Nephron progenitor cell (in vitro differentiated cells): ENCODE data around the gene CELF4.

ENCODE experiments used
- DNase-seq: peaks from one replicate; pipeline ENCODE4 v3.0.0; 2021
- H3K27ac Mint-ChIP-seq: 2 replicates; pipeline ENCODE4 v1.8.0; 2021; ENCODE audit warnings: mild to moderate bottlenecking, moderate library complexity, mixed read lengths
- H3K27me3 Mint-ChIP-seq: 2 replicates; pipeline ENCODE4 v1.8.0; 2021; ENCODE audit warnings: mild to moderate bottlenecking, low read depth, mixed read lengths; ENCODE audit not compliant: poor library complexity
- H3K36me3 Mint-ChIP-seq: 2 replicates; pipeline ENCODE4 v1.8.0; 2021; ENCODE audit warnings: low read depth, mixed read lengths
- H3K4me1 Mint-ChIP-seq: 2 replicates; pipeline ENCODE4 v1.8.0; 2021; ENCODE audit warnings: mixed read lengths
- H3K4me3 Mint-ChIP-seq: 2 replicates; pipeline ENCODE4 v1.8.0; 2021; ENCODE audit warnings: mild to moderate bottlenecking, moderate library complexity, mixed read lengths
- H3K9me3 Mint-ChIP-seq: 2 replicates; pipeline ENCODE4 v1.8.0; 2021; ENCODE audit warnings: mild to moderate bottlenecking, moderate library complexity, mixed read lengths
- CTCF ChIP-seq: fragments of 200-600 bp; sonication (generic); IDR thresholded peaks from 2 replicates; pipeline ENCODE4 v1.5.0; 2021; ENCODE audit warnings: antibody characterized with exemption

CELF4 gene

DNA sequence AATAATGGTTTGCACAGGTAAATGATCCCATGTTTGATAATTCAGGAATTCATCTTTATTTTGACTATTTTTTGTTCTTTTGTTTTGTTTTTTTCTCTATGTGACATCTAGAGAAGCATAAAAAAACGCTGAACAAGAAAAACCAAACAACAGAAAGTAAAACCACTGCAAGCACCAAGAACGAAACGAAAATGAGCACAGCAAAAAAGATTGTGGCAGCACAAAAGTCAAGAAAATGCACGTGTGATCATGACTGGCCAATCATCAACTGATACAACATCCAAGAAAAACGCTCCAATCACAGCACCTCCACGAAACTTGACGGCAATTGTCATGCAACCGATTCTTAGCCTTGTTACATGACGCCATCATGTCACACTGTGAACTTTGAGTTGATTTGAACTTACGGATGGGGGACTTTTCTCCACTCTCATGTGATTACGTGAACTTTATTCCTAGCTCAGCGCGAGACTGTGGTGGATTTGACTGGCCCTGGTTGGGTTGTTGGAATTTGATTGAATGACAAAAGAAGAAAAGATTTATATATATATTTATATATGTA, 318.7 kb downstream of the CELF4 start:
- DNase-seq, result no peak
- no peaks in the 10 kb centered on the region for H3K9me3 Mint-ChIP-seq
- H3K27ac Mint-ChIP-seq, result no peak overlapping the region
- H3K27me3 Mint-ChIP-seq, result peaks cover 44% of the 10 kb centered on the region
- H3K4me1 Mint-ChIP-seq, result peaks cover 62% of the 10 kb centered on the region
- H3K36me3 Mint-ChIP-seq, result no peaks in the 10 kb centered on the region
- TF ChIP-seq CTCF, result no peak
- no peak overlapping the region for H3K4me3 Mint-ChIP-seq

GRCh38 chr18:37244618-37245017, 321.0 kb downstream of the CELF4 start:
- Mint-ChIP-seq H3K27me3 (peaks cover 42% of the 10 kb centered on the region), H3K27ac (no peak overlapping the region), H3K36me3 (no peaks in the 10 kb centered on the region), H3K4me1 (peaks cover 62% of the 10 kb centered on the region), H3K4me3 (no peak overlapping the region), H3K9me3 (no peaks in the 10 kb centered on the region)
- DNase-seq, result no peak
- TF ChIP-seq CTCF, result no peak

GRCh38 chr18:37243741-37244140, 321.9 kb downstream of the CELF4 start:
- Mint-ChIP-seq H3K4me1 (peaks cover 53% of the 10 kb centered on the region), H3K4me3 (peak overlapping the region; percentile 79), H3K27me3 (peaks cover 38% of the 10 kb centered on the region), H3K27ac (no peak overlapping the region), H3K36me3 (no peaks in the 10 kb centered on the region), H3K9me3 (no peaks in the 10 kb centered on the region)
- TF ChIP-seq CTCF, result no peak
- DNase-seq, result peak; percentile 68

DNA sequence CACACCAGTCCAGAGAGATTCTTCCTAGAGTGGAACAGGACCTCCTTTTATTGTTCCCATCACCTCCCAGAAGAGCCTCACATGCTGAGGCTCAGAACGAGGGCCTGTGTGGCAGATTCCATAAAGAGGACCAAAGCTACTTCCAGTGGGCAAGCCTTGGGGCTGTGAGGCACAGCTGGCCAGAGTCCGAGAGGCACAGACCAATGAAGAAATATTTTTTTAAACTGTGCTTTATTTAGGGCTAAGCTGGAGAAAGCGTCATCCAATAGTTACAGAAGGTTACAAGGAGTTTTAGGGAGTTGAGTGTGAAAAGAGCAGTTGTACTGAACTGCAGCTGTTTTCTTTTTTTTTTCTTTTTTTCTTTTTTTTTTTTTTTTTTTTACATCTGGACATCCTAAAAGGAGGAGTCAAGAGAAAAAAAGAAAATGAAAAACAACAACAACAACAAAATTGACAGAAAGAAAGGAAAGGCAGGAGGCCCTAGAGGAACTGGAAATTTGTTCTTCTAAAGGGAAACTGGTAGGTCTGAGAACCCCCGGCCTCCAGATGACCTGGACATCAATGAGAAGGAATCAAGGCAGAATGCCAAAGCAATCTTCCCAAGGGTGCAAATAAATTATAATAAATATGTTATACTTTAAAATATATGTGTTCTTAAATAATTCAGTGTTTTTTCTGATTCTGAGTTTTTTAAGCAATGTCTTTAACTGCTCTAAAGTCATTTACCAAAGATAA, 322.6 kb downstream of the CELF4 start:
- H3K27me3 Mint-ChIP-seq, result peaks cover 38% of the 10 kb centered on the region
- no peaks in the 10 kb centered on the region for H3K9me3 Mint-ChIP-seq
- H3K4me1 Mint-ChIP-seq, result peaks cover 46% of the 10 kb centered on the region
- no peak for DNase-seq
- no peak overlapping the region for H3K27ac Mint-ChIP-seq
- no peaks in the 10 kb centered on the region for H3K36me3 Mint-ChIP-seq
- no peak for TF ChIP-seq CTCF
- H3K4me3 Mint-ChIP-seq, result peak overlapping the region; percentile 79

DNA sequence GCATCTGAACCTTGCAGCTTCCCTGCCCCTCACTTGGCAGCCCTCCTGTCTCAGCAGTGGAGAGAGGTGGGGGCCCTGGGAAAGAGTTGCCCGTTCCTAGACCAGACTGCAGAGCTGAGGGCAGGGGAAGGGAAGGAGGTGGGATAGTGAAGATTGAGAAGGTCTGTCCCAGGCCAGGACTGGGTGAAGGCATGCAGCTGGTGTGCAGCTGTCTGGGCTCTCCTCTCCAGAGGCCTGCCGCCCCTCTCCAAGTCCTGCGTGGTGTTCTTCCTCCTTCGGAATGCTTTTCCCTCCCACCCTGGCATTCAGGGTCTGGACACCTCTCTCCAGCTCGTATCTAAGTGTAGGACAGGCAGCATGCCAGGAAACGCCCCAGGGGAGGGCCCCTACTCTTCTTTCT, 323.5 kb downstream of the CELF4 start:
- Mint-ChIP-seq H3K27me3 (peaks cover 38% of the 10 kb centered on the region), H3K27ac (no peak overlapping the region), H3K4me3 (no peak overlapping the region), H3K36me3 (no peaks in the 10 kb centered on the region), H3K9me3 (no peaks in the 10 kb centered on the region), H3K4me1 (peaks cover 37% of the 10 kb centered on the region)
- DNase-seq, result no peak
- no peak for TF ChIP-seq CTCF
